K562 (cell line): ENCODE measurements around the gene UBL3. TPM values are rescaled to one million over a fixed set of nuclear protein-coding genes. Genes with fewer than 3 reads are reported as not detected.

Experiments used
- ATAC-seq: fragments of 200-7000 bp; cut with Tn5 transposase; 3 replicates; pipeline ENCODE4 v1.9.1; 2020; ENCODE audit warnings: moderate library complexity
- BruUV-seq: library from RNA; stranded (reverse); fragments of 400-500 nt; replicated peaks from 2 replicates; lab custom pipeline; 2021; lab: Mats Ljungman, UMichigan
- CTCF ChIA-PET: fragments of 300-600 bp; formaldehyde crosslinking; extraction: SDS; loops from one replicate; lab custom pipeline; 2021; ENCODE audit warnings: low intra/inter-chr PET ratio; lab: Yijun Ruan, JAX
- POLR2A ChIA-PET: fragments of 300-600, 350-650 bp; sonication (Branson Sonifier 250); formaldehyde crosslinking; extraction: SDS; loops from one replicate; lab custom pipeline; 2021; ENCODE audit warnings: antibody characterized with exemption, inconsistent platforms; lab: Yijun Ruan, JAX
- DNase-seq, 4 experiments: peaks; one replicate each; pipeline versions ENCODE4 v3.0.0 to v3.0.0-alpha.2; 2011 to 2018; ENCODE audit warnings: low spot score in 3 of 4, mixed read lengths in 3 of 4; ENCODE audit errors: extremely low read depth in 1 of 4
- FAIRE-seq: peaks from 2 replicates; lab custom pipeline; 2011; peaks lifted over from hg19 to GRCh38; lab: Jason Lieb, UNC
- H2AFZ ChIP-seq: 2 replicates; pipeline ENCODE4 v1.6.0; 2011; ENCODE audit warnings: low read depth, low read length, control low read depth, inconsistent platforms
- H3K27ac ChIP-seq: fragments of 200-600 bp; 3 replicates; pipeline ENCODE4 v1.8.0; 2011; ENCODE audit warnings: low read depth, mild to moderate bottlenecking, control low read depth, inconsistent platforms, low read length, moderate library complexity, mixed read lengths; ENCODE audit errors: extremely low read depth
- H3K27me3 ChIP-seq, 2 experiments: fragments of 300-600 bp in 1 of 2; 2 replicates in 1 of 2; 3 replicates in 1 of 2; pipeline versions ENCODE4 v1.6.0 to v1.8.0; 2011; ENCODE audit warnings: inconsistent platforms in 2 of 2, low read length in 2 of 2, mild to moderate bottlenecking in 1 of 2, mixed read lengths in 1 of 2, moderate library complexity in 1 of 2; ENCODE audit not compliant: control insufficient read depth in 2 of 2, insufficient read depth in 2 of 2
- H3K36me3 ChIP-seq: fragments of 300-600 bp; 3 replicates; pipeline ENCODE4 v1.8.0; 2011; ENCODE audit warnings: mild to moderate bottlenecking, low read length, inconsistent platforms; ENCODE audit not compliant: control insufficient read depth, insufficient read depth
- H3K4me1 ChIP-seq, 2 experiments: fragments of 200-600 bp in 1 of 2; replicated peaks in 1 of 2; 2 replicates in 1 of 2; 3 replicates in 1 of 2; pipeline versions ENCODE4 v1.5.1 to v1.8.0; 2011; ENCODE audit warnings: inconsistent platforms in 2 of 2, low read length in 2 of 2, mild to moderate bottlenecking in 1 of 2, mixed read lengths in 1 of 2, moderate library complexity in 1 of 2; ENCODE audit not compliant: control insufficient read depth in 2 of 2, insufficient read depth in 2 of 2
- H3K4me2 ChIP-seq: 2 replicates; pipeline ENCODE4 v1.6.1; 2011; ENCODE audit warnings: low read length, control low read depth, inconsistent platforms, mixed read lengths; ENCODE audit not compliant: insufficient read depth
- H3K4me3 ChIP-seq: fragments of 200-600 bp; sonication (generic), shearing (Covaris generic); 2 replicates; pipeline ENCODE4 v1.5.1; 2016; ENCODE audit warnings: control low read depth, inconsistent platforms
- H3K79me2 ChIP-seq: fragments of 200-600 bp; 3 replicates; pipeline ENCODE4 v1.8.0; 2011; ENCODE audit warnings: low read length, inconsistent platforms; ENCODE audit not compliant: control insufficient read depth, insufficient read depth
- H3K9ac ChIP-seq, 2 experiments: 2 replicates each; pipeline versions ENCODE4 v1.6.0 to v1.6.1; 2011; ENCODE audit warnings: low read depth in 2 of 2, low read length in 2 of 2, control low read depth in 1 of 2, inconsistent platforms in 1 of 2, mild to moderate bottlenecking in 1 of 2, mixed read lengths in 1 of 2; ENCODE audit not compliant: insufficient read depth in 1 of 2
- H3K9me1 ChIP-seq: one replicate; pipeline ENCODE4 v1.6.0; 2011; ENCODE audit warnings: inconsistent platforms, mild to moderate bottlenecking, low read length, moderate library complexity; ENCODE audit not compliant: control insufficient read depth, insufficient read depth
- H3K9me3 ChIP-seq: replicated peaks from 2 replicates; pipeline ENCODE4 v1.5.1; 2011; ENCODE audit warnings: low read depth, low read length, inconsistent platforms; ENCODE audit not compliant: control insufficient read depth, insufficient read depth
- H4K20me1 ChIP-seq: replicated peaks from 2 replicates; pipeline ENCODE4 v1.6.1; 2011; ENCODE audit warnings: low read length, inconsistent platforms, mixed read lengths; ENCODE audit not compliant: control insufficient read depth, insufficient read depth
- ARNT ChIP-seq, 2 experiments: fragments of 450-650 bp; IDR thresholded peaks; 2 replicates each; pipeline ENCODE4 v1.6.1; 2016; ENCODE audit warnings: mild to moderate bottlenecking in 1 of 2
- FOXP1 ChIP-seq: sonication (generic); formaldehyde crosslinking; IDR thresholded peaks from 2 replicates; pipeline ENCODE4 v1.8.0; 2022; ENCODE audit warnings: mild to moderate bottlenecking, missing genetic modification reagents
- PRPF4 ChIP-seq: fragments of 200-400 bp; formaldehyde crosslinking; IDR thresholded peaks from one replicate; pipeline ENCODE4 v1.6.1; 2017; ENCODE audit warnings: low read length, low read depth, mild to moderate bottlenecking; ENCODE audit not compliant: insufficient read depth, poor library complexity, severe bottlenecking
- TRIM24 ChIP-seq, 2 experiments: fragments of 450-650 bp; IDR thresholded peaks; 2 replicates each; pipeline ENCODE4 v1.6.1; 2016
- ZNF12 ChIP-seq: sonication (generic); formaldehyde crosslinking; IDR thresholded peaks from 2 replicates; pipeline ENCODE4 v1.4.0; 2020; ENCODE audit warnings: mild to moderate bottlenecking, missing genetic modification reagents
- ZNF324 ChIP-seq: fragments of 250-450 bp; sonication (Bioruptor Pico); IDR thresholded peaks from 2 replicates; pipeline ENCODE4 v1.4.0; 2020; ENCODE audit warnings: mild to moderate bottlenecking
- ZNF695 ChIP-seq: fragments of 450-650 bp; formaldehyde crosslinking; IDR thresholded peaks from 2 replicates; pipeline ENCODE4 v1.4.0; 2020; ENCODE audit warnings: mild to moderate bottlenecking, moderate library complexity
- ZNF76 ChIP-seq: fragments of 250-450 bp; sonication (Bioruptor Pico); IDR thresholded peaks from 2 replicates; pipeline ENCODE4 v1.4.0; 2020; ENCODE audit warnings: mild to moderate bottlenecking, moderate library complexity, borderline replicate concordance
- ZNF764 ChIP-seq: fragments of 250-450 bp; sonication (Bioruptor Pico); IDR thresholded peaks from 2 replicates; pipeline ENCODE4 v1.4.0; 2020; ENCODE audit warnings: low read depth, mild to moderate bottlenecking, moderate library complexity
- WGBS: fragments of 100-300 bp; shearing (Covaris generic); methylation state at CpG from one replicate; pipeline ENCODE4 v1.1.6; 2016; ENCODE audit warnings: low coverage, mixed read lengths; ENCODE audit not compliant: insufficient coverage; ENCODE audit errors: missing lambda C conversion rate; 5-methylcytosine and 5-hydroxymethylcytosine counted together
- in situ Hi-C: fragments of 300-500 bp; cut with MboI; formaldehyde crosslinking; loops from 4 replicates; pipeline ENCODE4 v1.15.0; 2018; ENCODE audit warnings: inconsistent platforms, mixed read lengths
- intact Hi-C: fragments of 100-400 bp; cut with micrococcal nuclease; formaldehyde crosslinking; loops from 2 replicates; pipeline ENCODE4 v1.14.2; 2022
- polyA plus RNA-seq, 8 experiments: library from polyadenylated mRNA; depleted of rRNA in 4 of 8; stranded (reverse) in 5 of 8; unstranded in 3 of 8; fragments of >200 nt; fragmentation: Nextera tagmentation in 2 of 8; fragmentation: Illumina TruSeq in 1 of 8; extraction: Ambion mirVana in 2 of 8; extraction: Trizol in 1 of 8; gene quantifications; 2 replicates each; pipeline versions ENCODE4 v1.2.1 to v1.2.3, GENCODE V29; 2011 to 2014; ENCODE audit warnings: inconsistent platforms in 1 of 8, missing spikeins in 1 of 8
- total RNA-seq, 7 experiments: library from RNA; depleted of rRNA in 6 of 7; stranded (reverse); fragments of >200 nt in 6 of 7; fragmentation: Illumina TruSeq in 2 of 7; extraction: Trizol in 2 of 7; gene quantifications; 2 replicates each; pipeline versions ENCODE4 v1.2.1 to v1.2.3, GENCODE V29; 2011 to 2021; ENCODE audit warnings: low replicate concordance in 1 of 7
- TF ChIP-seq, protein P1 (sequence below), 2 experiments: fragments of 150-350 bp in 1 of 2; IDR thresholded peaks; 2 replicates each; pipeline ENCODE4 v1.6.1; 2012 to 2016; ENCODE audit warnings: low read depth in 2 of 2, low read length in 2 of 2, mild to moderate bottlenecking in 1 of 2, moderate library complexity in 1 of 2
- TF ChIP-seq, protein P2 (sequence below): fragments of 450-650 bp; formaldehyde crosslinking; IDR thresholded peaks from 2 replicates; pipeline ENCODE4 v1.4.0; 2020; ENCODE audit warnings: mild to moderate bottlenecking, mixed read lengths

The UBL3 gene
- total and polyA plus RNA-seq, 9 of the 15 experiments (the other 6 are each of a cell fraction or from before 2014, with no cell fraction given), result 0.64 to 2.4 (median 1.8) TPM

DNA sequence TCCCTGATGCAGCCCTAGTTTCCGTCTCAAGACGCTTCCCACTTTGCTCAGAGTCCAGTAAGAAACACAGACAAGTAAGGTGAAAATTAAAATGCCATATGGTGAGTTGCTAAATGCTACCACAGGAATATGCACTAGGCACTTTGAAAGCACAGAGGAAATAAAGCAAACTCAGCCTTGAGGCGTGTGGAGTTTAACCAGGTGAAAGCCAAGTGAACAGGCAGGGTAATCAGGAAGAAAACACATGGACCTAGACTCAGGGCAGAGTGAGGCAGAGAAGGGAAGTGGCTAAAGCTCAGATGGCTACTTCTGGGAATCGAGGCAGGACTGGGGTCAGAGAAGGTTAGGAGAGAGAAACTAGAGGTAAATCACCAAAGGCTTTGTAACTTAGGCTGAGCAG, 5.4 kb upstream of the UBL3 start:
- no peak for ATAC-seq
- Histone ChIP-seq H3K4me1 (0 out of 5 replicates have a peak, but pooled peaks cover 0 to 2% of the 10 kb centered on the region in 2 experiments), H3K4me2 (no peak overlapping the region), H4K20me1 (no peaks in the 10 kb centered on the region), H3K79me2 (no peaks in the 10 kb centered on the region), H3K27me3 (peaks cover 2 to 4% of the 10 kb centered on the region in 2 experiments; a peak in 1 of 5 replicates), H3K9me1 (no peaks in the 10 kb centered on the region), H3K27ac (no peak overlapping the region), H2AFZ (no peak overlapping the region), H3K9me3 (no peaks in the 10 kb centered on the region), H3K36me3 (no peaks in the 10 kb centered on the region), H3K4me3 (no peak overlapping the region), H3K9ac (no peak overlapping the region)
- DNase-seq, result no peak
- no peak for FAIRE-seq
- no TSS peak for BruUV-seq
- ChIA-PET POLR2A (interaction anchor here (0.7 to 0.8 kb wide), 2 partner anchors 27 to 122 kb away, joined by 3 to 4 read pairs; no protein-coding TSS in a partner anchor), CTCF (no interaction called here)
- in situ Hi-C loops (no loop called here), intact Hi-C loops (no loop called here)
- 4% methylated on average over 4 of the region's 4 CpGs for WGBS
- TF ChIP-seq, protein P1, sequence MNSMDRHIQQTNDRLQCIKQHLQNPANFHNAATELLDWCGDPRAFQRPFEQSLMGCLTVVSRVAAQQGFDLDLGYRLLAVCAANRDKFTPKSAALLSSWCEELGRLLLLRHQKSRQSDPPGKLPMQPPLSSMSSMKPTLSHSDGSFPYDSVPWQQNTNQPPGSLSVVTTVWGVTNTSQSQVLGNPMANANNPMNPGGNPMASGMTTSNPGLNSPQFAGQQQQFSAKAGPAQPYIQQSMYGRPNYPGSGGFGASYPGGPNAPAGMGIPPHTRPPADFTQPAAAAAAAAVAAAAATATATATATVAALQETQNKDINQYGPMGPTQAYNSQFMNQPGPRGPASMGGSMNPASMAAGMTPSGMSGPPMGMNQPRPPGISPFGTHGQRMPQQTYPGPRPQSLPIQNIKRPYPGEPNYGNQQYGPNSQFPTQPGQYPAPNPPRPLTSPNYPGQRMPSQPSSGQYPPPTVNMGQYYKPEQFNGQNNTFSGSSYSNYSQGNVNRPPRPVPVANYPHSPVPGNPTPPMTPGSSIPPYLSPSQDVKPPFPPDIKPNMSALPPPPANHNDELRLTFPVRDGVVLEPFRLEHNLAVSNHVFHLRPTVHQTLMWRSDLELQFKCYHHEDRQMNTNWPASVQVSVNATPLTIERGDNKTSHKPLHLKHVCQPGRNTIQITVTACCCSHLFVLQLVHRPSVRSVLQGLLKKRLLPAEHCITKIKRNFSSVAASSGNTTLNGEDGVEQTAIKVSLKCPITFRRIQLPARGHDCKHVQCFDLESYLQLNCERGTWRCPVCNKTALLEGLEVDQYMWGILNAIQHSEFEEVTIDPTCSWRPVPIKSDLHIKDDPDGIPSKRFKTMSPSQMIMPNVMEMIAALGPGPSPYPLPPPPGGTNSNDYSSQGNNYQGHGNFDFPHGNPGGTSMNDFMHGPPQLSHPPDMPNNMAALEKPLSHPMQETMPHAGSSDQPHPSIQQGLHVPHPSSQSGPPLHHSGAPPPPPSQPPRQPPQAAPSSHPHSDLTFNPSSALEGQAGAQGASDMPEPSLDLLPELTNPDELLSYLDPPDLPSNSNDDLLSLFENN (IDR thresholded peaks at IDR 0.05; ENCODE audit: low read depth in 2 of 2, low read length in 2 of 2), result no peak
- no peak for TF ChIP-seq ARNT (IDR thresholded peaks at IDR 0.05)
- no peak for TF ChIP-seq PRPF4
- no peak for TF ChIP-seq ZNF695 (CRISPR knock-in tag)
- TF ChIP-seq, protein P2, sequence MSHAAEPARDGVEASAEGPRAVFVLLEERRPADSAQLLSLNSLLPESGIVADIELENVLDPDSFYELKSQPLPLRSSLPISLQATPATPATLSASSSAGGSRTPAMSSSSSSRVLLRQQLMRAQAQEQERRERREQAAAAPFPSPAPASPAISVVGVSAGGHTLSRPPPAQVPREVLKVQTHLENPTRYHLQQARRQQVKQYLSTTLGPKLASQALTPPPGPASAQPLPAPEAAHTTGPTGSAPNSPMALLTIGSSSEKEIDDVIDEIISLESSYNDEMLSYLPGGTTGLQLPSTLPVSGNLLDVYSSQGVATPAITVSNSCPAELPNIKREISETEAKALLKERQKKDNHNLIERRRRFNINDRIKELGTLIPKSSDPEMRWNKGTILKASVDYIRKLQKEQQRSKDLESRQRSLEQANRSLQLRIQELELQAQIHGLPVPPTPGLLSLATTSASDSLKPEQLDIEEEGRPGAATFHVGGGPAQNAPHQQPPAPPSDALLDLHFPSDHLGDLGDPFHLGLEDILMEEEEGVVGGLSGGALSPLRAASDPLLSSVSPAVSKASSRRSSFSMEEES (CRISPR knock-in tag), result no peak
- no peak for TF ChIP-seq ZNF76 (CRISPR knock-in tag)
- TF ChIP-seq TRIM24 (IDR thresholded peaks at IDR 0.05), result no peak
- TF ChIP-seq ZNF324 (CRISPR knock-in tag), result no peak
- no peak for TF ChIP-seq ZNF12 (CRISPR knock-in tag)
- TF ChIP-seq ZNF764 (CRISPR knock-in tag), result no peak
- no peak for TF ChIP-seq FOXP1 (CRISPR knock-in tag)
